IMR-90 (cell line): ENCODE measurements around the gene GMCL2. TPM values are rescaled to one million over a fixed set of nuclear protein-coding genes. Genes with fewer than 3 reads are reported as not detected.

ENCODE experiments used
- ATAC-seq: fragments of 200-7000 bp; cut with Tn5 transposase; 2 replicates; pipeline ENCODE4 v1.9.1; 2020; ENCODE audit warnings: low read depth, mild to moderate bottlenecking, moderate library complexity
- BruUV-seq: library from RNA; stranded (reverse); fragments of 400-500 nt; replicated peaks from 2 replicates; lab custom pipeline; 2021; lab: Mats Ljungman, UMichigan
- CTCF ChIA-PET: fragments of 300-600 bp; formaldehyde crosslinking; extraction: SDS; loops from one replicate; lab custom pipeline; 2021; ENCODE audit warnings: antibody characterized with exemption; lab: Yijun Ruan, JAX
- POLR2A ChIA-PET: fragments of 300-600 bp; sonication (Branson Sonifier 250); formaldehyde crosslinking; loops from one replicate; lab custom pipeline; 2022; ENCODE audit warnings: antibody characterized with exemption; ENCODE audit not compliant: unreplicated experiment; lab: Charles Lee
- DNase-seq: peaks from one replicate; pipeline ENCODE4 v3.0.0; 2013
- H2AFZ ChIP-seq: replicated peaks from 2 replicates; pipeline ENCODE3; 2013; ENCODE audit warnings: low read length, mild to moderate bottlenecking; ENCODE audit not compliant: poor library complexity
- H2AK5ac ChIP-seq: 2 replicates; pipeline ENCODE4 v1.6.1; 2013; ENCODE audit warnings: low read depth, low read length, inconsistent platforms
- H2AK9ac ChIP-seq: replicated peaks from 2 replicates; pipeline ENCODE3; 2013; ENCODE audit warnings: mild to moderate bottlenecking, low read depth, low read length, moderate library complexity; ENCODE audit not compliant: poor library complexity
- H2BK120ac ChIP-seq: 2 replicates; pipeline ENCODE4 v1.6.1; 2013; ENCODE audit warnings: low read depth, low read length, inconsistent platforms
- H2BK15ac ChIP-seq: 3 replicates; pipeline ENCODE4 v1.6.1; 2013; ENCODE audit warnings: low read depth, low read length, inconsistent platforms
- H2BK20ac ChIP-seq: 2 replicates; pipeline ENCODE4 v1.6.1; 2013; ENCODE audit warnings: low read depth, mild to moderate bottlenecking, inconsistent platforms, low read length, moderate library complexity
- H2BK5ac ChIP-seq: 2 replicates; pipeline ENCODE4 v1.6.1; 2013; ENCODE audit warnings: mild to moderate bottlenecking, low read depth, low read length, inconsistent platforms; ENCODE audit not compliant: poor library complexity, severe bottlenecking
- H3K14ac ChIP-seq: replicated peaks from 2 replicates; pipeline ENCODE4 v1.6.1; 2013; ENCODE audit warnings: low read depth, low read length, inconsistent platforms
- H3K18ac ChIP-seq: 2 replicates; pipeline ENCODE4 v1.6.1; 2013; ENCODE audit warnings: low read depth, low read length, control low read depth
- H3K23ac ChIP-seq: 2 replicates; pipeline ENCODE4 v1.6.1; 2013; ENCODE audit warnings: low read depth, low read length, inconsistent platforms
- H3K27ac ChIP-seq: 2 replicates; pipeline ENCODE4 v1.5.1; 2013; ENCODE audit warnings: mild to moderate bottlenecking, control low read depth, low read length; ENCODE audit not compliant: insufficient read depth
- H3K27me3 ChIP-seq: 2 replicates; pipeline ENCODE4 v1.6.1; 2013; ENCODE audit warnings: low read length; ENCODE audit not compliant: control insufficient read depth, insufficient read depth
- H3K36me3 ChIP-seq: 2 replicates; pipeline ENCODE4 v1.6.1; 2013; ENCODE audit warnings: low read length, mixed read lengths; ENCODE audit not compliant: control insufficient read depth, insufficient read depth
- H3K4ac ChIP-seq: 2 replicates; pipeline ENCODE4 v1.6.1; 2013; ENCODE audit warnings: low read depth, low read length, inconsistent platforms
- H3K4me1 ChIP-seq: 2 replicates; pipeline ENCODE4 v1.6.1; 2013; ENCODE audit warnings: low read length, mixed read lengths; ENCODE audit not compliant: control insufficient read depth, insufficient read depth
- H3K4me2 ChIP-seq: 2 replicates; pipeline ENCODE4 v1.6.1; 2013; ENCODE audit warnings: low read depth, mild to moderate bottlenecking, control low read depth, low read length, moderate library complexity
- H3K4me3 ChIP-seq: 2 replicates; pipeline ENCODE4 v1.5.1; 2013; ENCODE audit warnings: low read depth, mild to moderate bottlenecking, control low read depth, low read length, moderate library complexity; ENCODE audit not compliant: insufficient read depth
- H3K56ac ChIP-seq: 2 replicates; pipeline ENCODE4 v1.6.1; 2013; ENCODE audit warnings: low read length, inconsistent platforms; ENCODE audit not compliant: insufficient read depth; ENCODE audit errors: extremely low read depth
- H3K79me1 ChIP-seq, 2 experiments: 2 replicates each; pipeline ENCODE4 v1.6.1; 2013; ENCODE audit warnings: low read length in 2 of 2, inconsistent platforms in 1 of 2, low read depth in 1 of 2
- H3K9ac ChIP-seq: 2 replicates; pipeline ENCODE4 v1.6.1; 2013; ENCODE audit warnings: low read depth, low read length, control low read depth
- H3K9me1 ChIP-seq: 2 replicates; pipeline ENCODE4 v1.6.1; 2013; ENCODE audit warnings: low read length, inconsistent platforms; ENCODE audit not compliant: insufficient read depth
- H3K9me3 ChIP-seq: 2 replicates; pipeline ENCODE4 v1.6.1; 2013; ENCODE audit warnings: low read length; ENCODE audit not compliant: control insufficient read depth, insufficient read depth
- H4K20me1 ChIP-seq: 2 replicates; pipeline ENCODE4 v1.6.1; 2013; ENCODE audit warnings: low read length, inconsistent platforms; ENCODE audit not compliant: insufficient read depth
- H4K5ac ChIP-seq: 2 replicates; pipeline ENCODE4 v1.6.1; 2013; ENCODE audit warnings: mild to moderate bottlenecking, low read depth, low read length, control low read depth
- H4K8ac ChIP-seq, 2 experiments: 2 replicates each; pipeline ENCODE4 v1.6.1; 2013; ENCODE audit warnings: low read depth in 2 of 2, low read length in 2 of 2, control low read depth in 1 of 2, inconsistent platforms in 1 of 2
- H4K91ac ChIP-seq: 2 replicates; pipeline ENCODE4 v1.6.1; 2013; ENCODE audit warnings: low read depth, low read length, inconsistent platforms; ENCODE audit not compliant: insufficient read depth
- RFX5 ChIP-seq: IDR thresholded peaks from 2 replicates; pipeline ENCODE4 v1.8.0; 2012; ENCODE audit warnings: low read depth, mild to moderate bottlenecking, low read length, moderate library complexity
- WGBS, 2 experiments: methylation state at CpG; one replicate each; pipeline versions ENCODE4 v1.1.5 to v1.1.7; 2013; ENCODE audit warnings: missing lambda C conversion rate in 2 of 2; ENCODE audit not compliant: insufficient read length in 1 of 2; ENCODE audit errors: extremely low coverage in 2 of 2; 5-methylcytosine and 5-hydroxymethylcytosine counted together
- dilution Hi-C: fragments of 300-500 bp; cut with HindIII; formaldehyde crosslinking; loops from one replicate; pipeline ENCODE4 v1.14.3; 2018; ENCODE audit warnings: low sequenced_read_pairs; ENCODE audit not compliant: unreplicated experiment
- in situ Hi-C: fragments of 300-500 bp; cut with MboI; formaldehyde crosslinking; loops from 3 replicates; pipeline ENCODE4 v1.14.3; 2019; ENCODE audit warnings: low sequenced_read_pairs, inconsistent platforms, mixed read lengths
- intact Hi-C: fragments of 100-400 bp; cut with micrococcal nuclease; formaldehyde crosslinking; loops from 2 replicates; pipeline ENCODE4 v1.10.0; 2022
- polyA plus RNA-seq, 3 experiments: library from polyadenylated mRNA; depleted of rRNA; stranded (reverse); fragments of >200 nt; gene quantifications; 2 replicates each; pipeline ENCODE4 v1.2.3, GENCODE V29; 2012; ENCODE audit warnings: low replicate concordance in 1 of 3
- total RNA-seq: library from RNA; depleted of rRNA; stranded (reverse); fragments of >200 nt; gene quantifications from 2 replicates; pipeline ENCODE4 v1.2.3, GENCODE V29; 2012
- TF ChIP-seq, protein P1 (sequence below): fragments of 150-350 bp; IDR thresholded peaks from 2 replicates; pipeline ENCODE4 v1.6.1; 2017; ENCODE audit warnings: mild to moderate bottlenecking, antibody characterized with exemption, low read length, low read depth

GMCL2 gene
- total and polyA plus RNA-seq, 2 of the 4 experiments (the other 2 are of a cell fraction), result not detected

DNA sequence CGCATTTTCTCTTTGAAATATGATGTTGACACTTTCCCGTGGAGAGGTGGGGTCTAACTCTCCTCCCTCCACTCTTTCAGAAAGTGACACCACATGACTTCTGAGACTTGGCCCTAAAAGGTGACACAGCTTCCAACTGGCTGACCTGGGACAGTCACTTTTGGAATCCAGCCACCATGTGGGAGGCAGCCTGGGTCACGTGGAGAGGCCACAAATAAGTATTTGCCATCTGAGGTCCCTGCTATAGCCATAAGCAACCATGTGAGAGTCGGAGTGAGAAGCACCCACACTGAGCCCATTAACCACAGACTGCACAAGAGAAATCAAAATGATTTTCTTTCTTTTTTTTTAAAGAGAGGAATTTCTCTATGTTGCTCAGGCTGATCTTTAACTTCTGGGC is 49.5 kb upstream of the GMCL2 start:
- H3K4me3 ChIP-seq, result no peak overlapping the region
- ATAC-seq (no peak), DNase-seq (no peak)
- POLR2A ChIA-PET, result no interaction called here
- no peaks in the 10 kb centered on the region for H3K27me3 ChIP-seq
- no peaks in the 10 kb centered on the region for H4K20me1 ChIP-seq
- H2AK5ac ChIP-seq, result no peak overlapping the region
- TF ChIP-seq, protein P1, sequence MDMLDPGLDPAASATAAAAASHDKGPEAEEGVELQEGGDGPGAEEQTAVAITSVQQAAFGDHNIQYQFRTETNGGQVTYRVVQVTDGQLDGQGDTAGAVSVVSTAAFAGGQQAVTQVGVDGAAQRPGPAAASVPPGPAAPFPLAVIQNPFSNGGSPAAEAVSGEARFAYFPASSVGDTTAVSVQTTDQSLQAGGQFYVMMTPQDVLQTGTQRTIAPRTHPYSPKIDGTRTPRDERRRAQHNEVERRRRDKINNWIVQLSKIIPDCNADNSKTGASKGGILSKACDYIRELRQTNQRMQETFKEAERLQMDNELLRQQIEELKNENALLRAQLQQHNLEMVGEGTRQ, result peak; percentile 48
- TF ChIP-seq RFX5, result no peak
- no peak overlapping the region for H3K27ac ChIP-seq
- intact Hi-C loops, result no loop called here
- H3K36me3 ChIP-seq, result no peaks in the 10 kb centered on the region
- no peak overlapping the region for H3K23ac ChIP-seq
- H2BK15ac ChIP-seq, result no peak overlapping the region
- H4K5ac ChIP-seq, result no peak overlapping the region
- H2BK120ac ChIP-seq, result no peak overlapping the region
- H4K91ac ChIP-seq, result no peak overlapping the region
- H3K4ac ChIP-seq, result no peak overlapping the region
- H3K4me1 ChIP-seq, result peaks cover 3% of the 10 kb centered on the region; the same call in 1 of the 2 replicates
- CTCF ChIA-PET, result interaction anchor here (0.6 kb wide), 1 partner anchor 1607 kb away, joined by 4 read pairs; the partner anchor contains the start of gene SNCB
- no TSS peak for BruUV-seq
- peaks cover 7% of the 10 kb centered on the region for H3K9me1 ChIP-seq
- H2BK20ac ChIP-seq, result no peak overlapping the region
- in situ Hi-C loops, result no loop called here
- no peak overlapping the region for H3K9ac ChIP-seq
- H3K4me2 ChIP-seq, result no peak overlapping the region
- peaks cover 3 to 4% of the 10 kb centered on the region in 2 experiments; a peak in 3 of 4 replicates for H3K79me1 ChIP-seq
- H3K56ac ChIP-seq, result no peak overlapping the region
- dilution Hi-C loops, result no loop called here
- no peak overlapping the region for H2AFZ ChIP-seq
- no peak overlapping the region for H2BK5ac ChIP-seq
- no CpG with 5 or more reads among the region's 4 CpGs for WGBS, 2 experiments
- no peak overlapping the region for H4K8ac ChIP-seq
- H3K14ac ChIP-seq, result no peak overlapping the region
- H3K18ac ChIP-seq, result no peak overlapping the region
- H3K9me3 ChIP-seq, result no peaks in the 10 kb centered on the region
- H2AK9ac ChIP-seq, result no peak overlapping the region
